Measurements from ENCODE around the gene MSN. TPM values are rescaled to one million over a fixed set of nuclear protein-coding genes. Genes with fewer than 3 reads are reported as not detected.

MSN gene
- total RNA-seq, 1 experiment from 2014 or later: 91.2 TPM

- TF ChIP-seq ATF6 (CRISPR knock-in tag; IDR thresholded peaks at IDR 0.05): no peak
Observed at GRCh38 chrX:65723706-65724105, 56.3 kb downstream of the MSN start (continued).

- H3K27me3 Mint-ChIP-seq (ENCODE audit: low read depth): no peaks in the 10 kb centered on the region
- ChIA-PET POLR2A (interaction anchor here (1.1 kb wide), 1 partner anchor 144 kb away, joined by 4 read pairs; no protein-coding TSS in a partner anchor), CTCF (interaction anchor here (1.0 to 1.5 kb wide), 7 partner anchors 19 to 259 kb away, joined by 3 to 4 read pairs (median 4); no protein-coding TSS in a partner anchor)
- H3K27ac Mint-ChIP-seq: no peak overlapping the region
- peaks cover 22% of the 10 kb centered on the region for H3K4me1 Mint-ChIP-seq
- TF ChIP-seq SMAD3 (CRISPR knock-in tag; IDR thresholded peaks at IDR 0.05; ENCODE audit: borderline replicate concordance) (no peak), ATF1 (CRISPR knock-in tag; IDR thresholded peaks at IDR 0.05) (no peak), ZNF232 (CRISPR knock-in tag; IDR thresholded peaks at IDR 0.05) (no peak), JUN (CRISPR knock-in tag; IDR thresholded peaks at IDR 0.05) (no peak), JAZF1 (CRISPR knock-in tag; IDR thresholded peaks at IDR 0.05) (no peak), FOXJ3 (CRISPR knock-in tag; IDR thresholded peaks at IDR 0.05; ENCODE audit: borderline replicate concordance) (no peak), NR3C1 (CRISPR knock-in tag; conservative IDR thresholded peaks at IDR 0.05; ENCODE audit: low read depth) (no peak)
- H3K36me3 Mint-ChIP-seq: peaks cover 32% of the 10 kb centered on the region
- no peak overlapping the region for H3K4me3 Mint-ChIP-seq
- peaks cover 5% of the 10 kb centered on the region; the same call in 1 of the 2 replicates for H3K9me3 Mint-ChIP-seq
- no peak for DNase-seq (ENCODE audit: low spot score)
- ATAC-seq: peak; percentile 93
Observed at GRCh38 chrX:65726715-65727114, 59.3 kb downstream of the MSN start.

- ChIA-PET POLR2A (no interaction called here), CTCF (no interaction called here)
- Mint-ChIP-seq H3K27ac (no peak overlapping the region), H3K36me3 (peaks cover 61% of the 10 kb centered on the region), H3K9me3 (no peaks in the 10 kb centered on the region), H3K4me3 (no peak overlapping the region), H3K4me1 (peaks cover 5% of the 10 kb centered on the region), H3K27me3 (ENCODE audit: low read depth) (no peaks in the 10 kb centered on the region)
- no peak for DNase-seq (ENCODE audit: low spot score)
- no peak for ATAC-seq
- TF ChIP-seq NFE2L1 (CRISPR knock-in tag; IDR thresholded peaks at IDR 0.05): no peak
- TF ChIP-seq NR1H2 (CRISPR knock-in tag; IDR thresholded peaks at IDR 0.05): no peak
- no peak for TF ChIP-seq MYBL2 (CRISPR knock-in tag; IDR thresholded peaks at IDR 0.05)
- no peak for TF ChIP-seq CTCF (IDR thresholded peaks at IDR 0.05)
- TF ChIP-seq SP1 (CRISPR knock-in tag; conservative IDR thresholded peaks at IDR 0.05): no peak
- no peak for TF ChIP-seq ZNF281 (CRISPR knock-in tag; IDR thresholded peaks at IDR 0.05)
- no peak for TF ChIP-seq RELA (CRISPR knock-in tag; IDR thresholded peaks at IDR 0.05; ENCODE audit: borderline replicate concordance)
- no peak for TF ChIP-seq E2F1 (CRISPR knock-in tag; IDR thresholded peaks at IDR 0.05)
- no peak for TF ChIP-seq GRHL2 (CRISPR knock-in tag; IDR thresholded peaks at IDR 0.05; ENCODE audit: insufficient replicate concordance, severe bottlenecking)
- TF ChIP-seq TP53 (CRISPR knock-in tag; IDR thresholded peaks at IDR 0.05): no peak
- TF ChIP-seq RORB (CRISPR knock-in tag; IDR thresholded peaks at IDR 0.05): no peak
- TF ChIP-seq NFYB (CRISPR knock-in tag; conservative IDR thresholded peaks at IDR 0.05; ENCODE audit: low read depth): no peak
- no peak for TF ChIP-seq MAX (CRISPR knock-in tag; IDR thresholded peaks at IDR 0.05)
Observed at GRCh38 chrX:65731684-65732289, 64.3 kb downstream of the MSN start.

Data from WTC11 (cell line).